K562 (cell line): ENCODE results near the gene FKBP7. TPM values are rescaled to one million over a fixed set of nuclear protein-coding genes. Genes with fewer than 3 reads are reported as not detected.

Experiments used
- ATAC-seq: fragments of 200-7000 bp; cut with Tn5 transposase; 3 replicates; pipeline ENCODE4 v1.9.1; 2020; ENCODE audit warnings: moderate library complexity
- BruUV-seq: library from RNA; stranded (reverse); fragments of 400-500 nt; replicated peaks from 2 replicates; lab custom pipeline; 2021; lab: Mats Ljungman, UMichigan
- CTCF ChIA-PET: fragments of 300-600 bp; formaldehyde crosslinking; extraction: SDS; loops from one replicate; lab custom pipeline; 2021; ENCODE audit warnings: low intra/inter-chr PET ratio; lab: Yijun Ruan, JAX
- POLR2A ChIA-PET: fragments of 300-600, 350-650 bp; sonication (Branson Sonifier 250); formaldehyde crosslinking; extraction: SDS; loops from one replicate; lab custom pipeline; 2021; ENCODE audit warnings: antibody characterized with exemption, inconsistent platforms; lab: Yijun Ruan, JAX
- DNase-seq, 4 experiments: peaks; one replicate each; pipeline versions ENCODE4 v3.0.0 to v3.0.0-alpha.2; 2011 to 2018; ENCODE audit warnings: low spot score in 3 of 4, mixed read lengths in 3 of 4; ENCODE audit errors: extremely low read depth in 1 of 4
- FAIRE-seq: peaks from 2 replicates; lab custom pipeline; 2011; peaks lifted over from hg19 to GRCh38; lab: Jason Lieb, UNC
- H2AFZ ChIP-seq: 2 replicates; pipeline ENCODE4 v1.6.0; 2011; ENCODE audit warnings: low read depth, low read length, control low read depth, inconsistent platforms
- H3K27ac ChIP-seq: fragments of 200-600 bp; 3 replicates; pipeline ENCODE4 v1.8.0; 2011; ENCODE audit warnings: low read depth, mild to moderate bottlenecking, control low read depth, inconsistent platforms, low read length, moderate library complexity, mixed read lengths; ENCODE audit errors: extremely low read depth
- H3K27me3 ChIP-seq, 2 experiments: fragments of 300-600 bp in 1 of 2; 2 replicates in 1 of 2; 3 replicates in 1 of 2; pipeline versions ENCODE4 v1.6.0 to v1.8.0; 2011; ENCODE audit warnings: inconsistent platforms in 2 of 2, low read length in 2 of 2, mild to moderate bottlenecking in 1 of 2, mixed read lengths in 1 of 2, moderate library complexity in 1 of 2; ENCODE audit not compliant: control insufficient read depth in 2 of 2, insufficient read depth in 2 of 2
- H3K36me3 ChIP-seq: fragments of 300-600 bp; 3 replicates; pipeline ENCODE4 v1.8.0; 2011; ENCODE audit warnings: mild to moderate bottlenecking, low read length, inconsistent platforms; ENCODE audit not compliant: control insufficient read depth, insufficient read depth
- H3K4me1 ChIP-seq, 2 experiments: fragments of 200-600 bp in 1 of 2; replicated peaks in 1 of 2; 2 replicates in 1 of 2; 3 replicates in 1 of 2; pipeline versions ENCODE4 v1.5.1 to v1.8.0; 2011; ENCODE audit warnings: inconsistent platforms in 2 of 2, low read length in 2 of 2, mild to moderate bottlenecking in 1 of 2, mixed read lengths in 1 of 2, moderate library complexity in 1 of 2; ENCODE audit not compliant: control insufficient read depth in 2 of 2, insufficient read depth in 2 of 2
- H3K4me2 ChIP-seq: 2 replicates; pipeline ENCODE4 v1.6.1; 2011; ENCODE audit warnings: low read length, control low read depth, inconsistent platforms, mixed read lengths; ENCODE audit not compliant: insufficient read depth
- H3K4me3 ChIP-seq: fragments of 200-600 bp; sonication (generic), shearing (Covaris generic); 2 replicates; pipeline ENCODE4 v1.5.1; 2016; ENCODE audit warnings: control low read depth, inconsistent platforms
- H3K79me2 ChIP-seq: fragments of 200-600 bp; 3 replicates; pipeline ENCODE4 v1.8.0; 2011; ENCODE audit warnings: low read length, inconsistent platforms; ENCODE audit not compliant: control insufficient read depth, insufficient read depth
- H3K9ac ChIP-seq, 2 experiments: 2 replicates each; pipeline versions ENCODE4 v1.6.0 to v1.6.1; 2011; ENCODE audit warnings: low read depth in 2 of 2, low read length in 2 of 2, control low read depth in 1 of 2, inconsistent platforms in 1 of 2, mild to moderate bottlenecking in 1 of 2, mixed read lengths in 1 of 2; ENCODE audit not compliant: insufficient read depth in 1 of 2
- H3K9me1 ChIP-seq: one replicate; pipeline ENCODE4 v1.6.0; 2011; ENCODE audit warnings: inconsistent platforms, mild to moderate bottlenecking, low read length, moderate library complexity; ENCODE audit not compliant: control insufficient read depth, insufficient read depth
- H3K9me3 ChIP-seq: replicated peaks from 2 replicates; pipeline ENCODE4 v1.5.1; 2011; ENCODE audit warnings: low read depth, low read length, inconsistent platforms; ENCODE audit not compliant: control insufficient read depth, insufficient read depth
- H4K20me1 ChIP-seq: replicated peaks from 2 replicates; pipeline ENCODE4 v1.6.1; 2011; ENCODE audit warnings: low read length, inconsistent platforms, mixed read lengths; ENCODE audit not compliant: control insufficient read depth, insufficient read depth
- BACH1 ChIP-seq: fragments of 200-800 bp; sonication (Bioruptor generic); IDR thresholded peaks from 2 replicates; pipeline ENCODE4 v1.6.1; 2016; ENCODE audit warnings: missing genetic modification characterization, missing compliant biosample characterization
- LARP7 ChIP-seq: fragments of 450-650 bp; IDR thresholded peaks from 2 replicates; pipeline ENCODE4 v1.6.1; 2016
- SLC30A9 ChIP-seq: fragments of 250-450 bp; sonication (Bioruptor Pico); IDR thresholded peaks from 2 replicates; pipeline ENCODE4 v1.8.0; 2022; ENCODE audit warnings: mild to moderate bottlenecking, moderate library complexity
- SMARCA5 ChIP-seq: fragments of 450-650 bp; IDR thresholded peaks from 2 replicates; pipeline ENCODE4 v1.6.1; 2016
- ZNF3 ChIP-seq: fragments of 250-450 bp; sonication (Bioruptor Pico); IDR thresholded peaks from 2 replicates; pipeline ENCODE4 v1.5.0; 2021; ENCODE audit warnings: mild to moderate bottlenecking, moderate library complexity
- ZNF57 ChIP-seq: fragments of 450-650 bp; formaldehyde crosslinking; IDR thresholded peaks from 2 replicates; pipeline ENCODE4 v1.4.0; 2020; ENCODE audit warnings: mild to moderate bottlenecking, moderate library complexity
- ZNF76 ChIP-seq: fragments of 250-450 bp; sonication (Bioruptor Pico); IDR thresholded peaks from 2 replicates; pipeline ENCODE4 v1.4.0; 2020; ENCODE audit warnings: mild to moderate bottlenecking, moderate library complexity, borderline replicate concordance
- WGBS: fragments of 100-300 bp; shearing (Covaris generic); methylation state at CpG from one replicate; pipeline ENCODE4 v1.1.6; 2016; ENCODE audit warnings: low coverage, mixed read lengths; ENCODE audit not compliant: insufficient coverage; ENCODE audit errors: missing lambda C conversion rate; 5-methylcytosine and 5-hydroxymethylcytosine counted together
- in situ Hi-C: fragments of 300-500 bp; cut with MboI; formaldehyde crosslinking; loops from 4 replicates; pipeline ENCODE4 v1.15.0; 2018; ENCODE audit warnings: inconsistent platforms, mixed read lengths
- intact Hi-C: fragments of 100-400 bp; cut with micrococcal nuclease; formaldehyde crosslinking; loops from 2 replicates; pipeline ENCODE4 v1.14.2; 2022
- polyA plus RNA-seq, 8 experiments: library from polyadenylated mRNA; depleted of rRNA in 4 of 8; stranded (reverse) in 5 of 8; unstranded in 3 of 8; fragments of >200 nt; fragmentation: Nextera tagmentation in 2 of 8; fragmentation: Illumina TruSeq in 1 of 8; extraction: Ambion mirVana in 2 of 8; extraction: Trizol in 1 of 8; gene quantifications; 2 replicates each; pipeline versions ENCODE4 v1.2.1 to v1.2.3, GENCODE V29; 2011 to 2014; ENCODE audit warnings: inconsistent platforms in 1 of 8, missing spikeins in 1 of 8
- total RNA-seq, 7 experiments: library from RNA; depleted of rRNA in 6 of 7; stranded (reverse); fragments of >200 nt in 6 of 7; fragmentation: Illumina TruSeq in 2 of 7; extraction: Trizol in 2 of 7; gene quantifications; 2 replicates each; pipeline versions ENCODE4 v1.2.1 to v1.2.3, GENCODE V29; 2011 to 2021; ENCODE audit warnings: low replicate concordance in 1 of 7
- TF ChIP-seq, protein P1 (sequence below): sonication (generic); formaldehyde crosslinking; IDR thresholded peaks from 2 replicates; pipeline ENCODE4 v1.8.1; 2022; ENCODE audit warnings: missing genetic modification reagents
- TF ChIP-seq, protein P2 (sequence below): fragments of 250-450 bp; sonication (Bioruptor Pico); IDR thresholded peaks from 2 replicates; pipeline ENCODE4 v1.5.0; 2020; ENCODE audit warnings: mild to moderate bottlenecking, borderline replicate concordance
- TF ChIP-seq, protein P3 (sequence below): fragments of 250-450 bp; sonication (Bioruptor Pico); IDR thresholded peaks from 2 replicates; pipeline ENCODE4 v1.4.0; 2020
- TF ChIP-seq, protein P4 (sequence below), 2 experiments: fragments of 250-450 bp in 1 of 2; fragments of 450-650 bp in 1 of 2; sonication (Bioruptor Pico) in 1 of 2; IDR thresholded peaks; 2 replicates each; pipeline versions ENCODE4 v1.6.1 to v1.8.0; 2016 to 2021; ENCODE audit warnings: mild to moderate bottlenecking in 2 of 2, moderate library complexity in 2 of 2, missing compliant biosample characterization in 1 of 2, missing genetic modification characterization in 1 of 2
- TF ChIP-seq, protein P5 (sequence below): fragments of 450-650 bp; IDR thresholded peaks from 2 replicates; pipeline ENCODE4 v1.6.1; 2016; ENCODE audit warnings: low read depth, mild to moderate bottlenecking, moderate library complexity

Gene FKBP7
- total and polyA plus RNA-seq, 9 of the 15 experiments (the other 6 are each of a cell fraction or from before 2014, with no cell fraction given), result 6.1 to 23.2 (median 19.0) TPM

DNA sequence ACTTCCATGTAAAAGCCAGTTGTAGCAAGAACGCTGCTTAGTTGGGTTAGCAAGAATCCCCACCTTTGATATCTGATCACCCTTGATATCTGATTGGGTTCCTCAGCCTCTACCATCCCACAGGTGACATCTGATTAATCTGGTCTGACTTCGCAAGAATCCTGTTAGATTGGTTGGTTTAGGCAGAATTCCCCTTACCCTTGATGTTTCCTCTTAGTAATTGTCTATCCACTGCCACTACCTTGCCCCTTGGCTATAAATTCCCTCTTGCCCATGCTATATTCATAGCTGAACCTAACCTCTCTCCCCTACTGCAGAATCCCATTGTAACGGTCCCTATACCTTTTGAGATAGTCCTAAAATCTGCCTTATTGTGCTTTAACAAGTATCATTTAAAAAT, 60.5 kb downstream of the FKBP7 start:
- POLR2A ChIA-PET, result interaction anchor here (1.7 kb wide), 1 partner anchor 14 kb away, joined by 6 read pairs; no protein-coding TSS in a partner anchor
- no peak for ATAC-seq
- H3K9me3 ChIP-seq, result no peaks in the 10 kb centered on the region
- CTCF ChIA-PET, result interaction anchor here (0.6 to 2.6 kb wide), 2 partner anchors 21 to 899 kb away, joined by 3 to 13 read pairs; no protein-coding TSS in a partner anchor
- intact Hi-C loops (loop anchor here (5.0 kb wide), 1 partner anchor 436 kb away; no protein-coding TSS in a partner anchor), in situ Hi-C loops (loop anchor here (5.0 kb wide), 1 partner anchor 306 kb away; the partner anchor contains the start of gene RBM45)
- H3K79me2 ChIP-seq, result no peaks in the 10 kb centered on the region
- no peak for FAIRE-seq
- H3K27ac ChIP-seq, result no peak overlapping the region
- DNase-seq, result no peak
- H3K27me3 ChIP-seq, result no peaks in the 10 kb centered on the region
- no TSS peak for BruUV-seq
- H4K20me1 ChIP-seq, result no peaks in the 10 kb centered on the region
- WGBS, result 44% methylated on average over 3 of the region's 3 CpGs
- no peak overlapping the region for H3K4me2 ChIP-seq
- peaks cover 7 to 11% of the 10 kb centered on the region in 2 experiments; a peak in 4 of 5 replicates for H3K4me1 ChIP-seq
- H2AFZ ChIP-seq, result no peak overlapping the region
- no peak overlapping the region for H3K9ac ChIP-seq
- H3K9me1 ChIP-seq, result no peaks in the 10 kb centered on the region
- H3K36me3 ChIP-seq, result no peaks in the 10 kb centered on the region
- no peak overlapping the region for H3K4me3 ChIP-seq
- TF ChIP-seq, protein P1, sequence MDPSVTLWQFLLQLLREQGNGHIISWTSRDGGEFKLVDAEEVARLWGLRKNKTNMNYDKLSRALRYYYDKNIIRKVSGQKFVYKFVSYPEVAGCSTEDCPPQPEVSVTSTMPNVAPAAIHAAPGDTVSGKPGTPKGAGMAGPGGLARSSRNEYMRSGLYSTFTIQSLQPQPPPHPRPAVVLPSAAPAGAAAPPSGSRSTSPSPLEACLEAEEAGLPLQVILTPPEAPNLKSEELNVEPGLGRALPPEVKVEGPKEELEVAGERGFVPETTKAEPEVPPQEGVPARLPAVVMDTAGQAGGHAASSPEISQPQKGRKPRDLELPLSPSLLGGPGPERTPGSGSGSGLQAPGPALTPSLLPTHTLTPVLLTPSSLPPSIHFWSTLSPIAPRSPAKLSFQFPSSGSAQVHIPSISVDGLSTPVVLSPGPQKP (CRISPR knock-in tag), result no peak
- TF ChIP-seq, protein P2, sequence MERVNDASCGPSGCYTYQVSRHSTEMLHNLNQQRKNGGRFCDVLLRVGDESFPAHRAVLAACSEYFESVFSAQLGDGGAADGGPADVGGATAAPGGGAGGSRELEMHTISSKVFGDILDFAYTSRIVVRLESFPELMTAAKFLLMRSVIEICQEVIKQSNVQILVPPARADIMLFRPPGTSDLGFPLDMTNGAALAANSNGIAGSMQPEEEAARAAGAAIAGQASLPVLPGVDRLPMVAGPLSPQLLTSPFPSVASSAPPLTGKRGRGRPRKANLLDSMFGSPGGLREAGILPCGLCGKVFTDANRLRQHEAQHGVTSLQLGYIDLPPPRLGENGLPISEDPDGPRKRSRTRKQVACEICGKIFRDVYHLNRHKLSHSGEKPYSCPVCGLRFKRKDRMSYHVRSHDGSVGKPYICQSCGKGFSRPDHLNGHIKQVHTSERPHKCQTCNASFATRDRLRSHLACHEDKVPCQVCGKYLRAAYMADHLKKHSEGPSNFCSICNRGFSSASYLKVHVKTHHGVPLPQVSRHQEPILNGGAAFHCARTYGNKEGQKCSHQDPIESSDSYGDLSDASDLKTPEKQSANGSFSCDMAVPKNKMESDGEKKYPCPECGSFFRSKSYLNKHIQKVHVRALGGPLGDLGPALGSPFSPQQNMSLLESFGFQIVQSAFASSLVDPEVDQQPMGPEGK (CRISPR knock-in tag), result no peak
- TF ChIP-seq, protein P3, sequence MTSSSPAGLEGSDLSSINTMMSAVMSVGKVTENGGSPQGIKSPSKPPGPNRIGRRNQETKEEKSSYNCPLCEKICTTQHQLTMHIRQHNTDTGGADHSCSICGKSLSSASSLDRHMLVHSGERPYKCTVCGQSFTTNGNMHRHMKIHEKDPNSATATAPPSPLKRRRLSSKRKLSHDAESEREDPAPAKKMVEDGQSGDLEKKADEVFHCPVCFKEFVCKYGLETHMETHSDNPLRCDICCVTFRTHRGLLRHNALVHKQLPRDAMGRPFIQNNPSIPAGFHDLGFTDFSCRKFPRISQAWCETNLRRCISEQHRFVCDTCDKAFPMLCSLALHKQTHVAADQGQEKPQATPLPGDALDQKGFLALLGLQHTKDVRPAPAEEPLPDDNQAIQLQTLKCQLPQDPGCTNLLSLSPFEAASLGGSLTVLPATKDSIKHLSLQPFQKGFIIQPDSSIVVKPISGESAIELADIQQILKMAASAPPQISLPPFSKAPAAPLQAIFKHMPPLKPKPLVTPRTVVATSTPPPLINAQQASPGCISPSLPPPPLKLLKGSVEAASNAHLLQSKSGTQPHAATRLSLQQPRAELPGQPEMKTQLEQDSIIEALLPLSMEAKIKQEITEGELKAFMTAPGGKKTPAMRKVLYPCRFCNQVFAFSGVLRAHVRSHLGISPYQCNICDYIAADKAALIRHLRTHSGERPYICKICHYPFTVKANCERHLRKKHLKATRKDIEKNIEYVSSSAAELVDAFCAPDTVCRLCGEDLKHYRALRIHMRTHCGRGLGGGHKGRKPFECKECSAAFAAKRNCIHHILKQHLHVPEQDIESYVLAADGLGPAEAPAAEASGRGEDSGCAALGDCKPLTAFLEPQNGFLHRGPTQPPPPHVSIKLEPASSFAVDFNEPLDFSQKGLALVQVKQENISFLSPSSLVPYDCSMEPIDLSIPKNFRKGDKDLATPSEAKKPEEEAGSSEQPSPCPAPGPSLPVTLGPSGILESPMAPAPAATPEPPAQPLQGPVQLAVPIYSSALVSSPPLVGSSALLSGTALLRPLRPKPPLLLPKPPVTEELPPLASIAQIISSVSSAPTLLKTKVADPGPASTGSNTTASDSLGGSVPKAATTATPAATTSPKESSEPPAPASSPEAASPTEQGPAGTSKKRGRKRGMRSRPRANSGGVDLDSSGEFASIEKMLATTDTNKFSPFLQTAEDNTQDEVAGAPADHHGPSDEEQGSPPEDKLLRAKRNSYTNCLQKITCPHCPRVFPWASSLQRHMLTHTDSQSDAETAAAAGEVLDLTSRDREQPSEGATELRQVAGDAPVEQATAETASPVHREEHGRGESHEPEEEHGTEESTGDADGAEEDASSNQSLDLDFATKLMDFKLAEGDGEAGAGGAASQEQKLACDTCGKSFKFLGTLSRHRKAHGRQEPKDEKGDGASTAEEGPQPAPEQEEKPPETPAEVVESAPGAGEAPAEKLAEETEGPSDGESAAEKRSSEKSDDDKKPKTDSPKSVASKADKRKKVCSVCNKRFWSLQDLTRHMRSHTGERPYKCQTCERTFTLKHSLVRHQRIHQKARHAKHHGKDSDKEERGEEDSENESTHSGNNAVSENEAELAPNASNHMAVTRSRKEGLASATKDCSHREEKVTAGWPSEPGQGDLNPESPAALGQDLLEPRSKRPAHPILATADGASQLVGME, result no peak
- TF ChIP-seq SMARCA5, result no peak
- TF ChIP-seq BACH1 (tag), result no peak
- no peak for TF ChIP-seq ZNF76 (CRISPR knock-in tag)
- no peak for TF ChIP-seq LARP7
- TF ChIP-seq ZNF3 (CRISPR knock-in tag), result no peak
- TF ChIP-seq, protein P4, sequence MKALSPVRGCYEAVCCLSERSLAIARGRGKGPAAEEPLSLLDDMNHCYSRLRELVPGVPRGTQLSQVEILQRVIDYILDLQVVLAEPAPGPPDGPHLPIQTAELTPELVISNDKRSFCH (CRISPR knock-in tag; IDR thresholded peaks at IDR 0.05), result no peak
- TF ChIP-seq, protein P4 (tag; IDR thresholded peaks at IDR 0.05), result no peak
- TF ChIP-seq, protein P5, sequence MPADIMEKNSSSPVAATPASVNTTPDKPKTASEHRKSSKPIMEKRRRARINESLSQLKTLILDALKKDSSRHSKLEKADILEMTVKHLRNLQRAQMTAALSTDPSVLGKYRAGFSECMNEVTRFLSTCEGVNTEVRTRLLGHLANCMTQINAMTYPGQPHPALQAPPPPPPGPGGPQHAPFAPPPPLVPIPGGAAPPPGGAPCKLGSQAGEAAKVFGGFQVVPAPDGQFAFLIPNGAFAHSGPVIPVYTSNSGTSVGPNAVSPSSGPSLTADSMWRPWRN, result no peak
- TF ChIP-seq ZNF57 (CRISPR knock-in tag), result no peak
- TF ChIP-seq SLC30A9 (CRISPR knock-in tag), result no peak
